GM19023 (cell line): ENCODE results near the gene MT4.
"Not testable (repeated sequence)": the region's sequence is repeated elsewhere in the genome, so short reads cannot be mapped to it uniquely, and the experiment has no call there.

Experiments used
- ATAC-seq: cut with Tn5 transposase; IDR thresholded peaks from one replicate; pipeline ENCODE4 v1.9.1; 2021; ENCODE audit warnings: mild to moderate bottlenecking, moderate library complexity; ENCODE audit not compliant: unreplicated experiment

Gene MT4

DNA sequence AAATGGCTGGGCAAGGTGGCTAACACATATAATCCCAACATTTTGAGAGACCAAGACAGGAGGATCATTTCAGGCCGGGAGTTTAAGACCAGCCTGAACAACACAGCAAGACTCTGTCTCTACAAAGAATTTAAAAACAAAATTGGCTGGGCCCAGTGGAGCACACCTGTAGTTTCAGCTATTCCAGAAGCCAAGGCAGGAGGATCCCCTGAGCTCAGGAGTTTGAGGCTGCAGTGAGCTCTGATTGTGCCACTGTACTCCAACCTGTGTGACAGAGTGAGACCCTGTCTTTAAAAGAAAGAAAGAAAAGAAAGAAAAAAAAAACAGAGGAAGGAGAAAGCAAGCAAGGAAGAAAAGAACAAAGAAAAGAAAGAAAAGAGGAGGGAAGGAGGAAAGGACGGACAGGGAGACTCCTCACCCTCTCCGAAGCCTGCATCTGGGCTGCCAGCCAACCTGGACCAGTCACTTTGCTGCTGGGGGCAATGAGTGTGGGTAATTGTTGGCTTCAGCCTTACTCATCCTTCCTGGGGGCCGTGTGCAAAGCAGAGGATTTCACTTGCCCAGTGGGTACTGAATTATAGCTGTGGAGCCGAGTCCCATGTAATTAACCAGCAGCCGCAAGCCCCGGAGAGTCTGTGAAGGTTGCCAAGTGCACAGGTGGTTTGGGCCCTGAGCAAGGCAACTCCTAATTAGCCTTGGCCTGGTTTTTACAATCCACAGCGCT is 6.7 kb upstream of the MT4 start:
- ATAC-seq, result no peak

DNA sequence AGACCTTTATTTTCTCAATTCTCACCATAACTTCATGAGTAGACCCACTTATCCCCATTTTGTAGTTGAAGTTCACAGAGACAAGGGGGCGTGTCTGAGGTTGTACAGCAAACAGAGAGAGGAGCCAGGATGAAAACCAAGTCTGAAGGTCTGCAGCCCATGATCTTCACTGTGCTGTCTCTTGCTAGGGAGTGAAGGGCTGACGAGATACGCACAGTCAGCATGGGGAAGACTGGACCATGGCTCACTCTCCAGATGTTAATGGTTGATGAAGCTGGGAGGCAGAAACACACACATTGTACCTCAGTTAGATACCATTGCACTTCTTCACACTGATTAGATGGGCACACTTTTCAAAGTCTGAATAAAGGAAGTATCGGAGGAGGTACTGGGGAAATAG is 5.8 kb upstream of the MT4 start:
- ATAC-seq, result no peak

DNA sequence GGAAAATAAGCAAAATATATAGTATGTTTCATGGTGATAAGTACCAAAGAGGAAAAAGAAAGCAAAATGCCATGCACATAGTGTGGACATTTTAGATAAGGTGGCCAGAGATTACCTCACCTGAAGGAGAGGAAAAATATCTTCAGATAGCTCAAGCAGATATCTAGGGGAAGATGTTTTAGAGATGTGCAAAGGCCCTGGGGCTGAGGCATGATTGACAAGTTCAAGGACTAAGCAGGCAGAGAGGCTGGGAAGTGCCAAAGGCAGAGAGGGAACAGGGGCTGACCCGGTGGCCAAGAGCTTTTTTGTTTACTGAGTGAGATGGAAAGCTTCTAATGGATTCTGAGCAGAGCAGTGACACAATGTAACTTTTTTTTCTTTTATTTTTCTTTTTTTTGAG is 4.4 kb upstream of the MT4 start:
- ATAC-seq, result no peak

DNA sequence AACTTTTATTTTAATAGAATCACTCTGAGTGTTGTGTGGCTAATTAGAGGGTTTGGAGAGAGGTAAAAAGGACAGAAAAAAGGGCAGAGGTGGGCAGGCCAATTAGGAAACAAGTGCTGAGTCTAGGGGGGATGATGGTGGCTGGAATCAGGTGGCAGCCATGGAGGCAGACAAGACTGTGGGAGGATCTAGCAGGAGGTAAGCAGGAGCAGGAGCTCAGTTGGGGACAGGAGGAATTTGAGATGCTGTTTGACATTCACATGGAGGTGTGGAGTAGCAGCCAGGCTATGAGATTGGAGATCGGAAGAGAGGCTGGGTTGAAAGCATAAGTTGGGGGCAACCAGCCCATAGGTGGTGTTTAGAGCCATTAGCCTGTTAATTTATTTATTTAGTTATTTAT is 3.7 kb upstream of the MT4 start:
- no peak for ATAC-seq

DNA sequence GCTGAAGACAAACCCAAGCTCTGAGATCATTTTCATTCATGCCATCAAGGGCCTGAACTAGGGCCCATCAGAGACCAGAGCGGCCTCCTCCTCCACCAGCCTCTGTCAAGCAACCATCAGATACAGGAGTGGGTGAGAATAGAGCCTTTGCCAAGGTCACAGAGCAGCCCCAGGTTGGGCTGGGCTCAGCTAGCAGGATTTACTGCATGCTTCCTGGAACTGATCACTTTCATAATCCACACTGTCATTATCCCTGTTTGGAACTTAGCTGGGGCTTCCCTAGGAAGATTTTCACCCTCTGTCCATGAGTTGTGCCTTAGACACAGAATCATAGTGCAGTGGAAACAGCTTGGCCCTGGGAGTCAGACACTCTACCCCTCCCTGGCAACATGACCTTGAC is 5.1 kb downstream of the MT4 start:
- no peak for ATAC-seq

DNA sequence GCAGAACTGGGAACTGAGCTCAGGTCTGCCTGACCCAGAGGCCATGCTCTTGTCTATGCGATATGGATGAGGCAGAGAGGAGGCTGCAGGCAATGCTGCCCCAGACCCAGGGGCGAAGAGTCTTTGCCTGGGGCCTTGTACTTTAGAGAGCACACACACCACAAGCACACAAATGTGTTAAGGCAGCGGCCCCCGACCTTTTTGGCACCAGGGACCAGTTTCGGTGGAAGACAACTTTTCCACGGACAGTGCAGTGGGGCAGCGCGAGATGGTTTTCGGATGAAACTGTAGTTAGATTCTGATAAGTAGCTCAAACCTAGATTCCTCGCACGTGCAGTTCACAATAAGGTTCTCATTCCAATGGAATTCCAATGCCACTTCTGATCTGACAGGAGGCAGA is 6.7 kb downstream of the MT4 start:
- no peak for ATAC-seq

DNA sequence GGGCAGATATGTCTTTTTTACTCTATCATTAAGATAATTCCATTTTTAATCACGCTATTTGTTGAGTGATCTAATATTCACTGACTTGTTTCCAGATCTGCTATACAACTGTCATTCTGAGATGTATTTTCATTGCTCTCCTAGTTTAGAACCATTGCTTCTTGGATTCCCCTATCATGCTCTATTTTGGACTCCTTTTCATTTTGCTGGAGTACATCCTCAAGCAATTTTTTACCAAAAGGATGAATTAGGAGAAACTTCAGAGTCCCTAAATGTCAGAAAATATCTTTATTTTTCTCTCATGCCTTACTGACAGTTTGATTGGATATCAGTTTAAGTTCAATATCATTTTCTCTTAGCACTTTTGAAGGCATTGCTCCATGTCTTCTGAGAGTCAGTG is 9.8 kb downstream of the MT4 start:
- no peak for ATAC-seq

DNA sequence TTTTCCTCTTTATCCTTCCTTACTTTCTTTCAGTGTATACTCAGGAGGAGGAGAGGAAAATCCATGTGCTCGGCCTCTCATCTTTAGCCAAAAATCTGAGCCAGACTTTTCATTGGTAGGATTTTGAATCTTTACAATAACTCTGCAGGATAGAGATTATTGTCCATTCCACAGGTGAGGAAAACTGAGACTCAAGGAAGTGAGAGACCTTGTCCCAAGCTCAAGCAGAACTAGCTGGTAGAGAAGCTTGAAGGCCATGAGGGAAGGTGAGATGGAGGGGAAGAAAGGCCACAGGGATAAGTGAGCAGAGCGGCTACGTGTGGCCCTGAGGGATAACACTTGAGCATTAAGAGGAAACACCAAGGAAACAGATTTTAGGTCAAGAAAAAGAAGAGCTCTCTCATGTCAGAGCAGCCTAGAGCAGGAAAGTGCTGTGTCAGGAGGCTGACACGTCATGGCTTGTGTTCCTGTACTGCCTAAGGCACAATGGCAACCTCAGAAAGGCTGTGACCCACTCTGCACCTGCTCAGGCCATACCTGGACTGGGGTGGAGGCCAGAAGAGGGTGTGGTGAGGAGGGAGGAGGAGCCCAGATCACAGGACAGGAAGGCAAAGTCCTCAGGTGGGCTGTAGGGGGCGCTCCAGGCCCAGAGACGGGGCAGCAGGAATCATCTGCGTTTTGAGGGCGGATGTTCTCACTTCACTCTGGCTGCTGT is 11.9 kb downstream of the MT4 start:
- ATAC-seq, result peak; percentile 88

DNA sequence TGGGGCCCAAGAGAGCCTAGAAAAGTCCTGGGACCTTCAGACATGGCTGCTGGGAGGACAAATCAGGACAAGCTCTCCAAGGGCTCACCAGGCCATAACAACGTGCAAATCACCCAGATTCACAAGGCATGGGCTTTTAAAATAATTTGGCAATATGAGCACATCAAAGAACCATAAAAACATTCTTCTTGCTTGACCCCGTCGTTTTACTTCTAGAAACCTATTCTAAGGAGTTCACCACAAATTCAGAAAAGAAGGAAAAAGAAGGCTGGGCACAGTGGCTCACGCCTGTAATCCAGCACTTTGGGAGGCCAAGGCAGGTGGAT is 12.4 kb downstream of the MT4 start:
- no peak for ATAC-seq

DNA sequence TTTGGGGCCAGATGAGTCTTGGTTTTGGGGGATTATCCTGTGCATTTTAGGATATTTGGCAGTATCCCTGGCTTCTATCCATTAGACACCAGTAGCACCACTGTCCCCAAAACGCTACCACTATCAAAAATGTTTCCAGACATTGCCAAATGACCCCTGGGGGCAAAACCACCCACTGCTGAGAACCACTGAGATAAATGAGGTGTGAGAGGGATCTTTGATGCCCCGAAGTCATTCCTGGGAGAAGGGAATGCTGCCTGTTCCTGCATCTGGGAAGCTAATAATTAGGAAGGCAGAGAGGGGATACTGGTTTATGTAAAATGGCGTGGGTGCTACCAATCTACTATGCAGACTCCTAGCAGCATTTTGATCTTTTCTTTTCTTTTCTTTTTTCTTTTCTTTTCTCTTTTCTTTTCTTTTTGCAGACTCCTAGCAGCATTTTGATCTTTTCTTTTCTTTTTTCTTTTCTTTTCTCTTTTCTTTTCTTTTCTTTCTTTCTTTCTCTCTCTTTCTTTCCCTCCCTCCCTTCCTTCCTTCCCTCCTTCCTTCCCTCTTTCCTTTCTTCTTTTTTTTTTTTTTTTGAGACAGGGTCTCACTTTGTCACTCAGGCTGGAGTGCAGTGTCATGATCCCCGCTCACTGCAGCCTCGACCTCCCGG is 15.6 kb downstream of the MT4 start:
- no peak for ATAC-seq

DNA sequence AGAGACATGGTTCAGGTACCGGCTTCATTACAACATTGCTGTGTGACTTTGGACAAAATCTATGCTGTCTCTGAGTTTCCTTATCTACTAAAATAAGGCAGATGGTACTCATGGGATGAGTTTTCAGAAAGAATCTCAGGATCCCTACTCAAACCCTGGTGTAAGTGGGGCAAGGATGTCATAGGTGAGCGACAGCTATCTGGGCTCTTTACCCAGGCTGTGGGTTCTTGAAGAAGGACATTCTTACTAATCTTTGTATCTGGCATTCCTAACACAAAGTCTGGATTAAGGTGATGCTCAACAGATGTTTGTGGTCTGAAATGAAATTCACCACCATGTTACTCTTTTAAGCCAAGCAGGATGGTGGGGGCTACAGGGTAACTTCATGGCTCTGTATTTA is 18.0 kb downstream of the MT4 start:
- not testable (repeated sequence) for ATAC-seq

DNA sequence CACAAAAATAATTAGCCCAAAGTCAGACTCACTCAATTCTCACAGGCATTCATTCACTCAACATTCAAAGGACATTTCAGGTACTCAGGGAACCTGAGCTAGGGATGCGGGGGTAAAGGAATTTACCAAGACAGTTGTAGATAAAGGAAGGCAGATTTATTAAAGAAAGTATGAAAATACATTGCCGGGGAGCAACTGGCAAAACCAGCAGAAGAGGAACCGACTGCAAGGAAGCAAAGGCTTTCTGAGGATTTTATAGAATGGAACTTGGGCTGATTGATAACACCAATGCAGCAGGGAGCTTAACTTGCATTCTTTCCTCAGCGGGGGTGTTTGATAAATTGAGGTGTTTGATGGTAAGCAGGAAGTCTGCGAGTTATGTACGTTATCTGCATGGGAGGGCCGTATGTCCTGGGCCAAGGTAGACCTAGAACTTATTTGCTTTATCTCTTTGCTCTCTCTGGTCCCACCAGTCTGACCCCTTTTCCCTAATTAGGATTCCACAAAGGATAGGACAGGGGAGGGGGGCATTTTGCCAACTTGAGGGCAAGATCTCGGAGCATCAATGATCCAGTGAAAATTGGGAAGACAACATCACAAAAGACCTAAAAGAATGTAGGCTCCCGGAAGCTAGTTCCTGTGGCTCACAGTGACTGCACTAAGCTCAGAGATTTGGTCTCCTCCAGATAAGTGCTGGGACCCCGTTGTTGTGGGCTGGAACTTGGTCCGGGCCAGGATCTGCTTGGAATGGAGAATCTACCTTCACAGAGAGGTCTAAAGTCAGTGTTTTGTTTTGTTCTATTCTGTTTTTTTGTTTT is 18.7 kb downstream of the MT4 start:
- no peak for ATAC-seq

DNA sequence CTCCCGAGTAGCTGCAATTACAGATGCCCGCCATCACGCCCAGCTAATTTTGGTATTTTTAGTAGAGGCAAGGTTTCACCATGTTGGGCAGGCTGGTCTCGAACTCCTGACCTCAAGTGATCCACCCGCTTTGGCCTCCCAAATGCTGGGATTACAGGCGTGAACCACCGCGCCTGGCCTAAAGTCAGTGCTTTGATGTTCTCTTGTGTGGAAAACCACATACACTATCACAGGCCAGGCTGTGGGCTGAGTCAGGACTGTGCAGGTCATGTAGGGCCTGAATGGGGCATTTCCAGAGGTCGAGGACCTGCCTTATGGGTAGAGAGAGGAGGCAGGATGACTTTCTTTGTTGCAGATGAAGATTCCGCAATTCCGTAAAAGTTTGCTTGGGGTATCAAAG is 19.4 kb downstream of the MT4 start:
- no peak for ATAC-seq

DNA sequence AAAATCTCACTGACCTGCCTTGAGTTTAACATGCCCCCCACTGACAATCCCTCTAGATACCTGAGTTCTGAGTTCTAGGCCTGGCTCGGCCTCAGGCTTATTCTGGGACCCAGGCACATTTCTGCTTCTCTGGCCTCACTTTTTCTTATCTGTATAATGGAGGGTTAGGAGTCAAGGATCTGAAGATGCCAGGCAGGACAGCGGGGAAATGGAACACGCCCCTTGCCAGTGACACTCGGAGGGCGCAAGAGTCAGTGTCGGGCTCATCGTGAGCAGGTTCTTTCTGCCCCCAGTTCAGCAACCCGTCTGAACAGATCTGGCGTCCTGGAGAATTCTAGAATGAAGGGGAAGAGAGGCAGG is 23.9 kb downstream of the MT4 start:
- no peak for ATAC-seq

DNA sequence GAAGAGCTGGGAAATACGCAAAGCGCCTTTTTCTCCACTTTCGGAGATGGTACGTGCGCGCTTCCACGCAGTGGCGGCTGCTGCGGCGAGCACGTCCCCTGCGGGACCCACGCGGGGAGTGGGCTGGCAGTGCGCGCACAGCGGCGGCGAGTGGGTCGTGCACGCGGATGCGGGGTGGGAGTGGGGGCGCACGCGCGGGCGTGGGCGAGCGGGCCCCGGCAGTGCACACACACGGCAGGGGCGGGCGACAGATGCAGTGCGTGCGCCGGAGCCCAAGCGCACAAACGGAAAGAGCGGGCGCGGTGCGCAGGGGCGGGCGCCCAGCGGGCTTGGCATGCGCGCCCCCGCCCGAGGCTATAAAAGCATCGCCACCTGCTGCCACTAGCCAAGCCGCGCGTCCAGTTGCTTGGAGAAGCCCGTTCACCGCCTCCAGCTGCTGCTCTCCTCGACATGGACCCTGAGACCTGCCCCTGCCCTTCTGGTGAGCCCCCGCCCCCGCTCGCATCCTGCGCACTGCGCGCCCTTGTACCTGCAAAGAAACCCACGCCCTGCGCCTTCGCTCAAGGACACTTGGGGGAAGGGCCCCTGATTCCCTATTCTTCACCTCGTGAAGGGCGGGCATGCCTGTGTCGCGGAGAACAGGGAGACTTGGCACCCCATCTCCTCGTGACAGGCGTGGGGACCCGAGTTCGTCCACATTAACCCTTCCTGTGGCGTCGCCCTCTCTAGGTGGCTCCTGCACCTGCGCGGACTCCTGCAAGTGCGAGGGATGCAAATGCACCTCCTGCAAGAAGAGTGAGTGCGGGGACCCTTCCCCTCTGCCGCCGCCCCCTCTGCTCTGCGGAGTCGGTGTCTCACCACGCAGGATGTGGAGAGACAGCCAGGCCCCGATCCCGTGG is 24.5 kb downstream of the MT4 start, which contains the start of gene MT3:
TSS of gene MT3 (plus strand) at position 388 of the 899 bp plus-strand sequence. CDS start at position 451, 63 bp downstream.
- no peak for ATAC-seq

DNA sequence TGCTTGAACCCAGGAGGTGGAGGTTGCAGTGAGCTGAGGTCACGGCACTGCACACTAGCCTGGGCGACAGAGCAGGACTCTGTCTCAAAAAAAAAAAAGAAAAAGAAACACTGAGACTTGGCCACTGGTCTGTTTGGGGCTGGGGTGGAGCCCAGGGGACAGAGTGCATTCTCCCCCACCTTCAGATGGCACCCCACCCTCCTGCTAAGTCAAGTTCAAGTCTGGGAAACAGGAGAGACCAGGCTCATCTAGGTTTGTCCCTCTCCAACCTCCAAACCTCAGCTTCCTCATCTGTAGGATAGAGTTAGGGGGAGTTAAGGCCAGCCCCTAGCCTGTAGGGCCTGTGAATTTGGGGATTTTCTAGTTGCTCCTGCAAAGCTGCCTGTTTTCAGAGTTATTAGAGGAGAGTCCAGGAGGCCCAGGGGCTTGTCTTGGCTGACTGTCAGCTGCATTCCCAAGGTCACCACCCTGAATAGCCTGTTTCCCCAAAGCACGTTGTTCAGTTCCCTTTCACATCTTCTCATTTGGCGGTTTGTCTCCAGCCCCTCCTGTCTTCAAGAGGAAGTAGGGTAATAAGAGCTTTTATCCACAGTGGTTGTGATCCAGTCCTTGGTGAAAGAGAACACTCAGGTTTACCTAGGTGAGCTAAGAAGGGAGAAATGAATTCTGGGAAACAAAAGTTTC is 26.6 kb downstream of the MT4 start:
- no peak for ATAC-seq

DNA sequence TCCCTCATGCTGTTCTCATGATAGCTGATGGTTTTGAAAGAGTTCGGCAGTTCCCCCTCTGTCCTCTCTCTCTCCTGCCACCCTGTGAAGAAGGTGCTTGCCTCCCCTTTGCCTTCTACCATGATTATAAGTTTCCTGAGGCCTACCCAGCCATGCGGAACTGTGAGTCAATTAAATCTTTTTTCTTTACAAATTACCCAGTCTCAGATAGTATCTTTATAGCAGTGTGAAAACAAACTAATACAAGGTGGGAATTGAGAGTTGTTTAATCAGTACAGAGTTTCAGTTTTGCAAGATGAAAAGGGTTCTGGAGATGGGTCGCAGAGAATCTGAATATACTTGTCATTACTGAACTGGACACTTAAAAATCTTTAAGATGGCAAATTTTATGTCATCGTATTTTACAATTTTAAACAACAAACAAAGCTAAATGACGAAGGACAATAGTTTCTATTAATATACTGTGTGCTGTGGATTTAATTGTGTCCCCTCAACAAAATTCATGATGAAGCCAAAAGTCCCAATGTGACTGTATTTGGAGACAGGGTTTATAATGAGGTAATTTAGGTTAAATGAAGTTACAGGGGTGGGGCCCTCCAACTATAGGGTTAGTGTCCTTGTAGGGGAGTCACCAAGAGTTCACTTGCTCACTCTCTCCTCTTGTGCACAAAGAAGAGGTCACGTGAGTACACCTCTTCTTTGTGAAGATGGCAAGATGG is 28.9 kb downstream of the MT4 start:
- no peak for ATAC-seq

DNA sequence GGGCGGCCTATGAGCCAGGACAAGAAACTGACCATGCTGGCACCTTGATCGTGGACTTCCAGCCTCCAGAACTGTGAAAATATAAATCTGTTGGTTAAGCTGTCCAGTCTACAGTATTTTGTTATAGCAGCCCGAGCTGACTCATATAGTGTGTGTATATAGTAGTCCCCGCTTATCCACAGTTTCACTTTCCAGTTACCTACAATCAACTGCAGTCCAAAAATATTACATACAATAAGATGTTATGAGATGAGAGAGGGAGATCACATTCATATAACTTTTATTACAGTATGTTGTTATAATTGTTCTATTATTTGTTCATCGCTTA is 29.4 kb downstream of the MT4 start:
- ATAC-seq, result no peak

DNA sequence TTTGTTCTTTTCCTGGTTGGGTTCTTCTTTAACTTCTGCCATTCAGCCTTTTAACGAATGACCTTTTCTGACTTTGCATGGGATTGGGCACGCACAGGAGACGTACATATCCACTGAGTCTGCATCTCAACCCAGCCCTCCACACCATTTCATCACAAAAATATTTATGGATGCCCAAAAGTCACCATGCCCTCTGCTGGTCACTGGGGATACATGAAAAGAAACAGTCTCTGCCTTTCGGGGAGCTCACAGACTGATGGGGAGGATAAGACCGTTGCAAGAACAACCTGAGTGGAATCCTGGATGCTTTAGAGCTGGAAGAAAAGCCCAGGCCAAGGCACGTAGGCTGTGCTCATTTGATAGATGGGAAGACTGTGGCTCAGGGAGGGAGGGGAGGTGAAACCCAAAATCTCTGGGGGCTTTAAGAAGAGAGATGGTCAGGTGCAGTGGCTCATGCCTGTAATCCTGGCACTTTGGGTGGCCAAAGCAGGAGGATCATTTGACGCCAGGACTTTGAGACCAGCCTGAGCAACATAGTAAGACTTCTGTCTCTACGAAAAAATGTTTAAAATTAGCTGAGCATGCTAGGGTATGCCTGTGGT is 35.6 kb downstream of the MT4 start:
- no peak for ATAC-seq
